ENCODE results near the gene AOPEP. TPM values are rescaled to one million over a fixed set of nuclear protein-coding genes. Genes with fewer than 3 reads are reported as not detected.

The AOPEP gene
- total RNA-seq, 1 experiment from 2014 or later, result 32.4 TPM

DNA sequence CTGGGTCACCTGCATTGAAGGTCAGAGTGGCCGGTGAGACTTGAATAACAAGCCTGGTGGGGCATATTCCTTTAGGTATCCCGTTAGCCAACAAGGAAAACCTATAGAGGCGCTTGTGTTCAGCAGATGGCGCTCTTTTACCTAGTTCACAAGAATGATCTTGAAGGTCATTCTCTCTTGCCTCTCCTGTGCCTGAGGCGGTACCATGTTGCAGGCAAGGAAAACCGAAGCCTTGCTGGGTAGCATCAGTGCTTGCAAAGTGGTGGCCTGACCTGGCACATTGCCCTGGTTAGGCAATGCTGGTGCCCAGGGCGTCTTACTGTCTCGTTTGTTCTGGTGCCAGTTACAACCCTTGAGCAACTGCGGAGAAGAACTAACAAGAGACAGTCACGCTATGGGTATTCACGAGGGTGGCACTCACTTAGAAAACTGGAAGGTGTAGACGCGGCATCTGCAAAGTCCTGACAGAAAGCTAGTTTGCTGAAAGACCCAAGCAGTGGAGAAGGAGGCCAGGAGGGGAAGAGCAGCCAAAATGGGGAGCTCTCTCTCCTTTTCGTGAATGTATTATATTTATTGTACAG, 56.7 kb downstream of the AOPEP start:
- TF ChIP-seq, protein P1, sequence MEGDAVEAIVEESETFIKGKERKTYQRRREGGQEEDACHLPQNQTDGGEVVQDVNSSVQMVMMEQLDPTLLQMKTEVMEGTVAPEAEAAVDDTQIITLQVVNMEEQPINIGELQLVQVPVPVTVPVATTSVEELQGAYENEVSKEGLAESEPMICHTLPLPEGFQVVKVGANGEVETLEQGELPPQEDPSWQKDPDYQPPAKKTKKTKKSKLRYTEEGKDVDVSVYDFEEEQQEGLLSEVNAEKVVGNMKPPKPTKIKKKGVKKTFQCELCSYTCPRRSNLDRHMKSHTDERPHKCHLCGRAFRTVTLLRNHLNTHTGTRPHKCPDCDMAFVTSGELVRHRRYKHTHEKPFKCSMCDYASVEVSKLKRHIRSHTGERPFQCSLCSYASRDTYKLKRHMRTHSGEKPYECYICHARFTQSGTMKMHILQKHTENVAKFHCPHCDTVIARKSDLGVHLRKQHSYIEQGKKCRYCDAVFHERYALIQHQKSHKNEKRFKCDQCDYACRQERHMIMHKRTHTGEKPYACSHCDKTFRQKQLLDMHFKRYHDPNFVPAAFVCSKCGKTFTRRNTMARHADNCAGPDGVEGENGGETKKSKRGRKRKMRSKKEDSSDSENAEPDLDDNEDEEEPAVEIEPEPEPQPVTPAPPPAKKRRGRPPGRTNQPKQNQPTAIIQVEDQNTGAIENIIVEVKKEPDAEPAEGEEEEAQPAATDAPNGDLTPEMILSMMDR (IDR thresholded peaks at IDR 0.05; ENCODE audit: unreplicated experiment), result peak; percentile 70
- Mint-ChIP-seq H3K4me1 (ENCODE audit: insufficient read depth, unreplicated experiment) (peaks cover 23% of the 10 kb centered on the region), H3K4me3 (ENCODE audit: unreplicated experiment) (no peak overlapping the region), H3K36me3 (ENCODE audit: insufficient read depth, unreplicated experiment) (peaks cover 8% of the 10 kb centered on the region), H3K27me3 (ENCODE audit: insufficient read depth, unreplicated experiment) (no peaks in the 10 kb centered on the region), H3K27ac (ENCODE audit: low read depth, unreplicated experiment) (no peak overlapping the region), H3K9me3 (ENCODE audit: unreplicated experiment) (no peaks in the 10 kb centered on the region)
- peak; percentile 100 for DNase-seq (ENCODE audit: unreplicated experiment)
- BruUV-seq (replicated peaks), result no TSS peak
- ChIA-PET CTCF (interaction anchor here (0.5 to 6.3 kb wide), 41 partner anchors 15 to 1434 kb away, joined by 3 to 117 read pairs (median 4); no protein-coding TSS in a partner anchor), POLR2A (interaction anchor here (0.6 to 7.1 kb wide), 37 partner anchors 9 to 348 kb away, joined by 3 to 157 read pairs (median 5); partner anchors contain the start of gene AOPEP)
- intact Hi-C loops (cut with micrococcal nuclease), result loop anchor here (1.0 to 5.0 kb wide), 10 partner anchors 22 to 348 kb away; no protein-coding TSS in a partner anchor

DNA sequence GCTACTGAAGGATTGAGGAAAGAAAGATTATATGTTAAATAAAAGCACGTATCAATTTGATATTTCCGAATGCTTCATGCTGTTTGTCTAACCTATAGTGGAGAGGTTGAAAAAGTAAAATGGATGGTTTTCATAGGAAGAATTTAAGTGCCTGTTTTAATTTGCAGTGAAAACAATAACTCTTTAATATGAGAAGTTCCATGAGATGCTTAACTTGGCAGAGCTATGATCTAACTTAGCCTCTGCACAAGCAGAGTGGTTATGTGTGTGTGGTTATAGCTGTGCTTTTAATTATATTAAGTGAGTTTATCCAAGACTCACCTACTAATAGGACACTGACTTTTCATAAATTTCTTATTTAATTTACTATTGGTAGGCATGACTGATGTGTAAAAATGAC, 57.4 kb downstream of the AOPEP start:
- POLR2A ChIA-PET, result interaction anchor here (0.6 to 7.1 kb wide), 34 partner anchors 8 to 534 kb away, joined by 3 to 157 read pairs (median 6); no protein-coding TSS in a partner anchor
- H3K27ac Mint-ChIP-seq (ENCODE audit: low read depth, unreplicated experiment), result peak overlapping the region; percentile 12

DNA sequence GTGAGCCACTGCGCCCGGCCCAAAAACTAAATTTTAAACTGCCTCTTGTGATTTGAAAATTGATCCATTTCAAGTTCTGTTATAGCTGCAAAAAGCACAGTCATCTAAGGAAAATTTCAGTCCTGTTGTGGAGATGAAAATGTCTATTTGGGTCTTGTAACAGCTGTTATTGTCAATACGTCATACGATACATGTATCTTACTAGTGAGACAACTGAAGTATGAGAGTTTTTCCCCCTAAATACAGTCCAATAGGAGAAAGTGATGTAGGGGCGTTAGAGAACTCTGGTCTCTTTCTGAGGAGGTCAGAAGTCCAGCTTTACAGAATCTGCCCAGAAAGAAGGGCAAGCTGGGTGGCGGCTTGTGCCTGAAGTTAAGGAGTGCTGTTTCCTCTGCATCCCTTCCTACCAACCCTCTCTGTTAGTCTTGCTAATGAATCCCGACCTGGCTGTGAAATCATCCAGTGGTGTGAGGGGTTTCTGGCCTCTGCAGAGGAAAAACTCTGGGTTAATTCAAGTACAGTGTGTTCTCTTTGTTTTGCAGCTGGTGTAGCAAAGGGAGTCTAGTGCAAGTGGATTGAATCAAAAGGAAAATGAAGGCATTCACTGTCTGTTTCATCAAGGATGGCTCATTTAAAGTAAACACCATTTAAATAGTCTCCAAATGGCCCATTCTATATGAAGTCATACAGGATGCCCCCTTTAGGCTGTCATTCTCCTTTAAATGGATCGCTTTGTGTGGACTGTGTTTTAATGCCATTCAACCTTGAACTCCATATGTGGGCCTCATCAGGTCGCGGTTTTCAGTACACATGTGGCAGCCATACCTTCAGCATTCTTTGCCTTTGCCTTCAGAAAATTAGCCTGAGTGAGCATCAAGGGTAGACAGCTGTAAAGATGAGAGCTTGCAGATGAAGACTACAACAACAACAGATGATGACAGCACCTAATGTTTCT, 59.0 kb downstream of the AOPEP start:
- CTCF ChIA-PET, result interaction anchor here (0.6 to 6.3 kb wide), 5 partner anchors 17 to 1433 kb away, joined by 3 to 117 read pairs (median 4); no protein-coding TSS in a partner anchor
- TF ChIP-seq, protein P1 (IDR thresholded peaks at IDR 0.05; ENCODE audit: unreplicated experiment), result no peak
- intact Hi-C loops (cut with micrococcal nuclease), result no loop called here
- no peak overlapping the region for H3K27ac Mint-ChIP-seq (ENCODE audit: low read depth, unreplicated experiment)
- H3K36me3 Mint-ChIP-seq (ENCODE audit: insufficient read depth, unreplicated experiment), result peaks cover 5% of the 10 kb centered on the region
- H3K4me3 Mint-ChIP-seq (ENCODE audit: unreplicated experiment), result no peak overlapping the region
- peaks cover 19% of the 10 kb centered on the region for H3K4me1 Mint-ChIP-seq (ENCODE audit: insufficient read depth, unreplicated experiment)
- no peaks in the 10 kb centered on the region for H3K27me3 Mint-ChIP-seq (ENCODE audit: insufficient read depth, unreplicated experiment)
- no peaks in the 10 kb centered on the region for H3K9me3 Mint-ChIP-seq (ENCODE audit: unreplicated experiment)
- no TSS peak for BruUV-seq (replicated peaks)
- no peak for DNase-seq (ENCODE audit: unreplicated experiment)
- POLR2A ChIA-PET, result interaction anchor here (0.7 to 7.1 kb wide), 9 partner anchors 16 to 262 kb away, joined by 3 to 157 read pairs (median 7); no protein-coding TSS in a partner anchor

More for the DNA sequence above, 57.4 kb downstream of the AOPEP start:
- no peak for DNase-seq (ENCODE audit: unreplicated experiment)
- TF ChIP-seq, protein P1 (IDR thresholded peaks at IDR 0.05; ENCODE audit: unreplicated experiment), result no peak
- BruUV-seq (replicated peaks), result no TSS peak
- Mint-ChIP-seq H3K4me1 (ENCODE audit: insufficient read depth, unreplicated experiment) (peaks cover 19% of the 10 kb centered on the region), H3K4me3 (ENCODE audit: unreplicated experiment) (no peak overlapping the region), H3K9me3 (ENCODE audit: unreplicated experiment) (no peaks in the 10 kb centered on the region), H3K36me3 (ENCODE audit: insufficient read depth, unreplicated experiment) (peaks cover 5% of the 10 kb centered on the region), H3K27me3 (ENCODE audit: insufficient read depth, unreplicated experiment) (no peaks in the 10 kb centered on the region)
- intact Hi-C loops (cut with micrococcal nuclease), result loop anchor here (1.0 to 5.0 kb wide), 10 partner anchors 21 to 347 kb away; no protein-coding TSS in a partner anchor
- CTCF ChIA-PET, result interaction anchor here (0.5 to 6.3 kb wide), 26 partner anchors 14 to 1434 kb away, joined by 3 to 117 read pairs (median 4); no protein-coding TSS in a partner anchor

All from MCF 10A (cell line).